Neural cell (in vitro differentiated cells): ENCODE results near the gene STK36.

Experiments used
- EP300 ChIP-seq: fragments of 450-650 bp; conservative IDR thresholded peaks from 2 replicates; pipeline ENCODE4 v1.6.1; 2014; ENCODE audit warnings: antibody characterized with exemption, mild to moderate bottlenecking, moderate library complexity; ENCODE audit not compliant: poor library complexity, severe bottlenecking
- EZH2 ChIP-seq: fragments of 200-600, 300-800 bp; shearing (Covaris generic), sonication (generic); IDR thresholded peaks from 2 replicates; pipeline ENCODE4 v1.6.1; 2014; ENCODE audit warnings: antibody characterized with exemption, low read length, borderline replicate concordance, mild to moderate bottlenecking; ENCODE audit not compliant: insufficient read depth, poor library complexity, severe bottlenecking
- MXI1 ChIP-seq: fragments of 450-650 bp; conservative IDR thresholded peaks from 2 replicates; pipeline ENCODE4 v1.6.1; 2014; ENCODE audit warnings: antibody characterized with exemption, mild to moderate bottlenecking; ENCODE audit not compliant: poor library complexity, severe bottlenecking
- RAD21 ChIP-seq: fragments of 450-650 bp; conservative IDR thresholded peaks from 2 replicates; pipeline ENCODE4 v1.6.1; 2014; ENCODE audit warnings: antibody characterized with exemption, mild to moderate bottlenecking, moderate library complexity
- SMC3 ChIP-seq: fragments of 450-650 bp; conservative IDR thresholded peaks from 2 replicates; pipeline ENCODE4 v1.6.1; 2014; ENCODE audit warnings: antibody characterized with exemption, mild to moderate bottlenecking, moderate library complexity; ENCODE audit not compliant: poor library complexity
- TF ChIP-seq, protein P1 (sequence below): fragments of 450-650 bp; IDR thresholded peaks from 2 replicates; pipeline ENCODE4 v1.5.1; 2014; ENCODE audit warnings: antibody characterized with exemption, mild to moderate bottlenecking, moderate library complexity; ENCODE audit not compliant: poor library complexity, severe bottlenecking
- TF ChIP-seq, protein P2 (sequence below): IDR thresholded peaks from 2 replicates; pipeline ENCODE4 v1.6.1; 2012; ENCODE audit warnings: borderline replicate concordance

DNA sequence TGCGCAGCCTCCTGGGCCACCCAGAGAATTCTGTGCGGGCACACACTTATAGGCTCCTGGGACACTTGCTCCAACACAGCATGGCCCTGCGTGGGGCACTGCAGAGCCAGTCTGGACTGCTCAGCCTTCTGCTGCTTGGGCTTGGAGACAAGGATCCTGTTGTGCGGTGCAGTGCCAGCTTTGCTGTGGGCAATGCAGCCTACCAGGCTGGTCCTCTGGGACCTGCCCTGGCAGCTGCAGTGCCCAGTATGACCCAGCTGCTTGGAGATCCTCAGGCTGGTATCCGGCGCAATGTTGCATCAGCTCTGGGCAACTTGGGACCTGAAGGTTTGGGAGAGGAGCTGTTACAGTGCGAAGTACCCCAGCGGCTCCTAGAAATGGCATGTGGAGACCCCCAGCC is 27.0 kb downstream of the STK36 start:
- TF ChIP-seq, protein P1, sequence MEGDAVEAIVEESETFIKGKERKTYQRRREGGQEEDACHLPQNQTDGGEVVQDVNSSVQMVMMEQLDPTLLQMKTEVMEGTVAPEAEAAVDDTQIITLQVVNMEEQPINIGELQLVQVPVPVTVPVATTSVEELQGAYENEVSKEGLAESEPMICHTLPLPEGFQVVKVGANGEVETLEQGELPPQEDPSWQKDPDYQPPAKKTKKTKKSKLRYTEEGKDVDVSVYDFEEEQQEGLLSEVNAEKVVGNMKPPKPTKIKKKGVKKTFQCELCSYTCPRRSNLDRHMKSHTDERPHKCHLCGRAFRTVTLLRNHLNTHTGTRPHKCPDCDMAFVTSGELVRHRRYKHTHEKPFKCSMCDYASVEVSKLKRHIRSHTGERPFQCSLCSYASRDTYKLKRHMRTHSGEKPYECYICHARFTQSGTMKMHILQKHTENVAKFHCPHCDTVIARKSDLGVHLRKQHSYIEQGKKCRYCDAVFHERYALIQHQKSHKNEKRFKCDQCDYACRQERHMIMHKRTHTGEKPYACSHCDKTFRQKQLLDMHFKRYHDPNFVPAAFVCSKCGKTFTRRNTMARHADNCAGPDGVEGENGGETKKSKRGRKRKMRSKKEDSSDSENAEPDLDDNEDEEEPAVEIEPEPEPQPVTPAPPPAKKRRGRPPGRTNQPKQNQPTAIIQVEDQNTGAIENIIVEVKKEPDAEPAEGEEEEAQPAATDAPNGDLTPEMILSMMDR: no peak
- TF ChIP-seq RAD21: no peak
- no peak for TF ChIP-seq SMC3
- TF ChIP-seq, protein P2, sequence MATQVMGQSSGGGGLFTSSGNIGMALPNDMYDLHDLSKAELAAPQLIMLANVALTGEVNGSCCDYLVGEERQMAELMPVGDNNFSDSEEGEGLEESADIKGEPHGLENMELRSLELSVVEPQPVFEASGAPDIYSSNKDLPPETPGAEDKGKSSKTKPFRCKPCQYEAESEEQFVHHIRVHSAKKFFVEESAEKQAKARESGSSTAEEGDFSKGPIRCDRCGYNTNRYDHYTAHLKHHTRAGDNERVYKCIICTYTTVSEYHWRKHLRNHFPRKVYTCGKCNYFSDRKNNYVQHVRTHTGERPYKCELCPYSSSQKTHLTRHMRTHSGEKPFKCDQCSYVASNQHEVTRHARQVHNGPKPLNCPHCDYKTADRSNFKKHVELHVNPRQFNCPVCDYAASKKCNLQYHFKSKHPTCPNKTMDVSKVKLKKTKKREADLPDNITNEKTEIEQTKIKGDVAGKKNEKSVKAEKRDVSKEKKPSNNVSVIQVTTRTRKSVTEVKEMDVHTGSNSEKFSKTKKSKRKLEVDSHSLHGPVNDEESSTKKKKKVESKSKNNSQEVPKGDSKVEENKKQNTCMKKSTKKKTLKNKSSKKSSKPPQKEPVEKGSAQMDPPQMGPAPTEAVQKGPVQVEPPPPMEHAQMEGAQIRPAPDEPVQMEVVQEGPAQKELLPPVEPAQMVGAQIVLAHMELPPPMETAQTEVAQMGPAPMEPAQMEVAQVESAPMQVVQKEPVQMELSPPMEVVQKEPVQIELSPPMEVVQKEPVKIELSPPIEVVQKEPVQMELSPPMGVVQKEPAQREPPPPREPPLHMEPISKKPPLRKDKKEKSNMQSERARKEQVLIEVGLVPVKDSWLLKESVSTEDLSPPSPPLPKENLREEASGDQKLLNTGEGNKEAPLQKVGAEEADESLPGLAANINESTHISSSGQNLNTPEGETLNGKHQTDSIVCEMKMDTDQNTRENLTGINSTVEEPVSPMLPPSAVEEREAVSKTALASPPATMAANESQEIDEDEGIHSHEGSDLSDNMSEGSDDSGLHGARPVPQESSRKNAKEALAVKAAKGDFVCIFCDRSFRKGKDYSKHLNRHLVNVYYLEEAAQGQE: no peak
- no peak for TF ChIP-seq EZH2
- TF ChIP-seq EP300: no peak
- no peak for TF ChIP-seq MXI1
